ENCODE data around the gene ITPR2.

The ITPR2 gene

DNA sequence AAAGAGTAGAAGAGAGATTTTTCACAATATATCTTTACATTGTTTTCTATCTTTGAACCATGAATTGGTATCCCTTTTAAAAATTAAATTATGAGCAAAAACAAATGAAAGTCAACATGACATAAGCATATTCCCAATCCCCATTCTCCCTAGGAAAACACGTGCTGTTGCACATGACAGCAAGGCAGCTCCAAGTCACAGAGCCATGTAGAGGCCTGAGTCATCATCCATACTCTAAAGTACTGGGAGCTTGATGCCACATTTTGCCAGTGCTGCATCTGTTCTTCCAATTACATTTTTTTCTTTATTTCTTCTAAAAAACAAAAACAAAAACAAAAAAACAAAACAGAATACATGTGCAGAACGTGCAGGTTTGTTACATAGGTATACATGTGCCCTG is 115.2 kb downstream of the ITPR2 start:
- DNase-seq (ENCODE audit: low read depth, low spot score) = no peak
- H3K27ac ChIP-seq = no peak overlapping the region

DNA sequence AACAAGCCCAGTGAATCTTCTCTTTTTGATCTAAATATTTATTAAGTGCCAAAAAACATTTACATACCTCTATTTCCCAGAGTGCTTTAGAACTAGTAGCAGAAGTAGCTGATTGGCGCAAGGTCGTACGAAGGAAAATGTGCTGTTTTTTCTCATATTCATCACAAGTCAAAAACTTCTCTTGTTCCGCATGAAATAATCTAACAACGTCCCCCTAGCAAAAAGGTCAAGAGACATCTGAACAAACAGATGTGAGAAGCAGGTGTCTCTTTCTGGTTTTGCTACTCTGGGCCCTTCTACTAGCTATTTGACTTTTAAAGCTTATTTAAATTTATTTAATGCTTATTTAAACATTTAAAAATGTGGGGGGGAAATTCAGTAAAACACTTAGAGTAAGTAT is 117.8 kb downstream of the ITPR2 start:
- DNase-seq (ENCODE audit: low read depth, low spot score) = no peak
- H3K27ac ChIP-seq = no peak overlapping the region

DNA sequence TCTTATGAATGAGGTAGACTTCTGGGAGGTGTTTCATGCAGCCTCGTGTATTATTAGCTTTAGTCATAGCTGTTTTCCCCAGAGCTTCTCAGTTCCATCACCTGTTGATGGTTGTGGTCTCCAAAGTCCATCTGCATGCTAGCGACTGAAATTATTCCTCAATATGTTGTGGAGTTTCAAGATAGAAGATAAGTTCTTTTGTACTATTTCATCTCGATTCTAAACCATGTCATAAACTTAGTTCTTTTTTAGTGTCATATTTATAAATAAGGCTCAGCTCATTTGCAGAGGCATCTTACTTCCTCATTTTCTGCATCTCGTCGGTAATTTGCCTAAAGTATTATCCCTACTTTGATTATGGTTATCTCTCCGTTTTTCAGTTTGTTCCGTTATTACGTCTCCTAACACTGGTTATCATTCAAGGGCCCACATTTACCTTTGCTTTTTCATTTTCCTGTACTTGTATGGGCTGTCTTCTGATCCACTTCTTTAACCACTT is 119.1 kb downstream of the ITPR2 start:
- no peak overlapping the region for H3K27ac ChIP-seq
- DNase-seq (ENCODE audit: low read depth, low spot score) = no peak

DNA sequence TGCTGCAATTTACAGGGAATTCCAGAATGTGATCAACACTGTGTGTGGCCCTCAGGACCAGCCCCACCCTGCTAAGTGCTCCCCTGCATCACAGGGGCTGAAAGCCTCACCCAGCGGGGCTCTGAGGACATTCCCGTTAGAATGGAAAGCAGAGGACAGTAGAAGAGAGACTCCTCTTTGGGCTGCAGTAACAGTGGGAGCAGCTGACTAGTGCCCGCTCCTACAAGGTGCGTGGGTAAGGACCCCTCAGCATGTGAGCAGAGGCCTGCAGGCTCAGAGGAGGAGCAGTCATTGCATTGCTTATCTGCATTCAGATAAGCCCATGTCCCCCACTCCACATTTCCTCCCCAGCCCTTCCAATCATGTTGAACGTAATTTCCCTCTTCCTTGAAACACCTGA is 120.1 kb downstream of the ITPR2 start:
- H3K27ac ChIP-seq = no peak overlapping the region
- no peak for DNase-seq (ENCODE audit: low read depth, low spot score)

DNA sequence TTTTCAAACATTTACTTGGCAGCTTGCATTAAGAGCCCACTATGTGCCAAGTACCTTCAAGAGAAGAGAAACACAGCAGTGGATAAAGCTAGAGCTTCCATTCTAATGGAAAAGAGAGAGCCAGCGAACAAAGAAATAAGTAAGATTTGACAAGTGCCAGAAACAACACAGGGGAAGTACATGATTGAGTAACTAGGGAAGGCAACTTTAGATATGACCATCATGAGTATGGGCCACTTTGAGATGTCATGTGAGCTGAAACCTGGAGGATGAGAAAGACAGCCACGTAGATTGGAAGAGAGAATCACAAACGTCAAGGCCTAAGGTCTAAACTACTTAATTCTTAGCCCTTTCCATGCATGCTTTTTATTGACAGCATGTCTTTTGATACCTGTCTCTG is 121.4 kb downstream of the ITPR2 start:
- no peak for DNase-seq (ENCODE audit: low read depth, low spot score)

DNA sequence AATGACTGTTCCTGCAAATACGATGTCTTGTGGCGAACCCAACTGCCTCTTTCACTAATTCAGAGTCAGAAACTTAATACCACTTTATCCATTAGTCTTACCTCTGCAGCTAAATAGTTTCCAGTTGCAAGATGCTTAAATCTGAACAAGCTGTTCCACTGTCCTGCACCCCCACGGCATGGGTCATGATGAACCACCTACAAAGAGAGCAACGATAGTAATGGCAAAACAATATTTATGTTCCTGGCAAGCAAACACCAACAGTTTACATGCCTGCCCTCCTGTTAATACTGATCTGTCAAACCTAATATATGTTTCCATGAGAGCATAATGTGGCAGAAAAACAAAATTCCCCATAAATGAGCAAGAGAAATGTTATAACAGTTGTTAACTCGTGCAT is 121.9 kb downstream of the ITPR2 start:
- DNase-seq (ENCODE audit: low read depth, low spot score) = no peak

More for the DNA sequence above, 121.4 kb downstream of the ITPR2 start:
- H3K27ac ChIP-seq = no peak overlapping the region

DNA sequence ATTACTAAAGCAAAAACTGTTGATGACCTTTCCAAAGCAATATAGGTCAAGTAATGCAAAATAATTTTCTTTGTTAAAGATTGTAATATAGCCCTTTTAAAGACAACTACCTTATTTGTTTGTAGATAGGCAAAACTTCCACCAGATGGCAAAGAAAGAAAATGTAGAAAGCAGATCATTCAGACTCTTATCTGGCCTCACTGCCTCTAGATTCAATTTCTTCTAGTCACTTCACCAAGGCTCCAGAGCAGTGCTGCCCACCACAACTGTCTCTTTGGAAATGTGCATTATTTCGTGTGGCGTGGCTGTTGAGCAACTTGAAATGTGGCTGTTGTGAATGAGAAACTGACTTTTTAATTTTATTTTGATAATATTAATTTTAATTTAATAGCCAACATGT is 127.1 kb downstream of the ITPR2 start:
- H3K27ac ChIP-seq = no peak overlapping the region
- no peak for DNase-seq (ENCODE audit: low read depth, low spot score)

More for the DNA sequence above, 121.9 kb downstream of the ITPR2 start:
- no peak overlapping the region for H3K27ac ChIP-seq

DNA sequence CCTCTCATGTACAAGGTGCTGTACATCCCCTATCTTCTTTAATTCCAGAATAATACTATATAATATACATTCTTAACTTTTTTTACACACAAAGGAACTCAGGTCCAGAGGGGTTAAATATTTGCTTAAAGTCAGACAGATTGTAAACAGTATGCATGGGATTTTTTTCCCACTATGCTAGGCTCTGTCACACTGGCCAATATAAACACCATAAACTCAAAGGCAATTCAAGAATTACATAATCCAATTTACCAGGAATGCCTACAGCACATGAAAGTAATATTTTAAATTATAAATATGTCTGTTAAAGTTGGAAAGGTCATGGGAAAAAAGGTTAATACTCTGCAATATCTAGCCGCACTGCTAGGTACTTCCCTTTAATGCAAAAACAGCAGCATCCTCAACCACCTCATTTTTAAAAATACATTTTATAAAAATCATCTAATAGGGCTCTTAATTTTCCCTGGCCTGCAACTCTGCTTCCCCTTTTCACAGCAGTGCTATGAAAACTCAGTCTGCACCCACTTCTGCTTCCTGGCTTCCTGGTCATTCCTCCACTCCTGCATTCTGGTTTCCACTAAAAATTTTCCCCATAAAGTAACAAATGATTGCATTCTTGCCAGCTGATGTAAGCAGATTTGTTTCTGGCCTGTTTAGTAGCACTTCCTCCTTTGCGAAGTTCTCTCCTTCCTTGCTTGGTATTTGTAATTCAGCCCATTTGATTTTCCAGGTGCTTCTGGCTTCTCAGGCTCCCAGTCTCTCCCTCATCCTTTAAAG is 128.1 kb downstream of the ITPR2 start:
- DNase-seq (ENCODE audit: low read depth, low spot score) = no peak
- no peak overlapping the region for H3K27ac ChIP-seq

DNA sequence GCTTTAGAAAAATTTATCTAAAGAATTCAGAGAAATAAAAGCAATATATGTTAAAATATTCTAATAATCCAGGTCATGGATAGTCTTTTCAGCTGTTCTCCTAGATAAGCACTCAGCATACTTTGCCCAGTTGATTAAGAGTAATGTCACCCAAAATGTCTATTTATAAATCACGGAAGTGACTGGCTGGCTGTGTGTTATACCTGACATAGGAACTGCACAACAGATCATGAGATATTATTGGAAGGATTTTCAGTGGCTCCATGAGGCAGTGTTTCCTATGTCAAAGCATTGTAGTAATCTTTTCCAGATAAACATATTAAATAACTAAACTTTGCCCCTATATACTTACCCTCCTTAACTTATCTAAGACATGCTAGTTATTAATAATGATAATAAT is 128.8 kb downstream of the ITPR2 start:
- DNase-seq (ENCODE audit: low read depth, low spot score) = no peak
- H3K27ac ChIP-seq = no peak overlapping the region

DNA sequence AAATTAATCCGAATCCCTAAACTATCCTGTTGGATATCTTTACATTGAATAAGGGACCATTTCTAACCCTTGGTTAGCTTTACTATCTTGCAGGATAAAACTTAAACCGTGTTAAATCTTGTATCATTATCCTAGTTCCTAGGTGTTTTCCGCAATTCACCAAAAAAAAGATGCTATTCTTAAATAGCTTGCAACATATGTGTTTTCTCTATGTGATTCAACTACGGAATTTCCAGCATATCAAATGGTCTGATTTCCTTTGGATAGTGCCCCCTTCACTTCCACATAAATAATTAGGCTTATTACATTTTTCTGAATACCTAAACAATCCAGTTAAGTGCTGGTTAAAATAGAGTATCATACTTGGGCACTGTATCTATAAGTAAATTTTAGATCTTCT is 130.3 kb downstream of the ITPR2 start:
- no peak overlapping the region for H3K27ac ChIP-seq
- DNase-seq (ENCODE audit: low read depth, low spot score) = no peak

DNA sequence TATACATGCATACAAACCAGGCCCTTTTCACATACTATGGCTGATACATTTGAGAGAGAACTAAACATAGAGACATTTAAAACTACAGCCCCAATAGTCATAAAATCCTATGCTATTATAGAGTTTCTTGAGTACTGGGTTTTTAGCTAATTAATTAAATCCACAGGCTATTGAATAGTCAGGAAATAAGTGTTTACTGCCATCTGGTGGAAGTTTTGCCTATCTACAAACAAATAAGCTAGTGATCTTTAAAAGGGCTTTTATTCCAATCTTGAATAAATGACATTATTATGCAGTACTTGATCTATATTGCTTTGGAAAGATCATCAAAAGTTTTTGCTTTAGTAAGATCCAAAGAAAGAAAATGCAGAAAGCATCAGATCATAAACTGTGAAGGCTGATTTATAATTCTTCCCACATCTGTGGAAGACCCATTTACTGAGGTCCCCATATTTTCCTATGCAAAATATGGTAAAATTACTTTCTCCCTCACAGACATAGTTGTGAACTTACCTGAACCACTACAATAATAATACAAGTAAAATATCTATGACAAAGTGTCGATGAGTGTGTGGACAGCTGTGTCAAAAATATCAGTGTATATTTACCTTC is 131.3 kb downstream of the ITPR2 start:
- no peak for DNase-seq (ENCODE audit: low read depth, low spot score)
- no peak overlapping the region for H3K27ac ChIP-seq

DNA sequence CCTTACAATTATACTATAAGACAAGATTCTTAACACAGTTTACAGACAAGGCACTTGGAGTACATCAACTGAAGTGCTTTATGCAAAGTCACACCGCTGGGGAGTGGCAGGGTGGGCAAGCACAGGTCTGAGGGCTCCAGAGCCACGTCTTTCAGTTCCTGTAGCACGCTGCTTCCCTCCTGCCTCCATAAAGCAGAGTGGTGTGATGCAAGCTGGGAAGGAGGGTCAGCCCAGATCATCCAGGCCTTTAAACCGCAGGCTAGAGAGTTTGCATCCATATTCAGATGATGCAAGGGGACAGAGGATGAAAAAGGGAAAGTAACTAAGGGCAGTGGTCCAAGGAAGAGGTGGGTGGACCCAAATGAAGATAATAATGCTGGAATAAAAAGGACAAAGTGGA is 132.6 kb downstream of the ITPR2 start:
- no peak for DNase-seq (ENCODE audit: low read depth, low spot score)
- no peak overlapping the region for H3K27ac ChIP-seq

DNA sequence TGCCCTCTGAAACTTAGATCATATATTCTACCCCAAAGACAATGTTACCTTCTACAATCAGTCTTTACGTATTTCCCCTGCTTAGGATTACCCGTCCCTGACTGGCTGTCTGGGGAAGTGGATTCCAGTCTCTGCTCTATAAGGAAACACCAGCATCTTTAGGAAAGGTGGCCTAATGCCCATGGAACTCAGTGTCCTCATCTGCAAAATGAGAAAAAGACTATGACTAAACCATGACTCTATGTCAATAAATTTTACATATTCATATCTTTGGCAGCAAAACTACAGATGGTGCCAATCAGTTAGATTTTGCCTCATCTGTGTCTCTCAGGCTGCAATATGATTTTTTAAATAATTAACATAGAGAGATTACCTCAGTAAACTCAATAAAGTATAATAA is 133.8 kb downstream of the ITPR2 start:
- no peak for DNase-seq (ENCODE audit: low read depth, low spot score)
- no peak overlapping the region for H3K27ac ChIP-seq

DNA sequence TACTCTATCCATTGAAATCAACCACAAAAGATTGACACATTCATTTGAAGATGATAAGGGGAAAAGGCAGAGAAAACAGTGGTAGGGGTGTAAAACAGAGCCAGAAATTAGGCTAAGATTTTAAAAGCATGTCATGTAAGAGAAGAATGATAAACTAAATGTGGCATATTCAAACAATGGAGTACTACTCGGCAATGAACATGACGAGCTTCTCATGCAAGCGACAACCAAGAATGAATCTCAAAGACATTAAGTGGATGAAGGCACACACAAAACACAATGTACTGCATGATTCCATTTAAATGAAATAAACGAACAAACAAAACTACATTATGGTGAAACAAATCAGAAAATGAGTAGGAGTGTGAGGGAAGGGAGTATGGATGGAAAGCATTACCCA is 134.8 kb downstream of the ITPR2 start:
- DNase-seq (ENCODE audit: low read depth, low spot score) = no peak
- no peak overlapping the region for H3K27ac ChIP-seq

DNA sequence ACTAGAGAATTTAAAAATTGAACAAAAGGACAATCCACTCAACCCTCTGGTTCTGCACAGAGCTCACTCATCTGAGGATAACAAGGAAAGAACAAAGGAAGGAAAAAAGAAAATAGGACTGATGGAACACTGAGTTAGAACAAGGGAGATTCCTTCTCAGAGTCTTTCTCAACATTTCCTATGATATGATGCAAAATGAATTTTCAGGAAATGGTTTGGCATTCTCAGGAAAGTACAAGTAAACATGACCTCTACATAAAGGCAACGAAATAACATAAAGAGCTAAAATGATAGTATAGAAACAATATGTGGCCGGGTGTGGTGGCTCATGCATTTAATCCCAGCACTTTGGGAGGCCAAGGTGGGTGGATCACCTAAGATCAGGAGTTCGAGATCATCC is 135.8 kb downstream of the ITPR2 start:
- no peak overlapping the region for H3K27ac ChIP-seq
- DNase-seq (ENCODE audit: low read depth, low spot score) = no peak

DNA sequence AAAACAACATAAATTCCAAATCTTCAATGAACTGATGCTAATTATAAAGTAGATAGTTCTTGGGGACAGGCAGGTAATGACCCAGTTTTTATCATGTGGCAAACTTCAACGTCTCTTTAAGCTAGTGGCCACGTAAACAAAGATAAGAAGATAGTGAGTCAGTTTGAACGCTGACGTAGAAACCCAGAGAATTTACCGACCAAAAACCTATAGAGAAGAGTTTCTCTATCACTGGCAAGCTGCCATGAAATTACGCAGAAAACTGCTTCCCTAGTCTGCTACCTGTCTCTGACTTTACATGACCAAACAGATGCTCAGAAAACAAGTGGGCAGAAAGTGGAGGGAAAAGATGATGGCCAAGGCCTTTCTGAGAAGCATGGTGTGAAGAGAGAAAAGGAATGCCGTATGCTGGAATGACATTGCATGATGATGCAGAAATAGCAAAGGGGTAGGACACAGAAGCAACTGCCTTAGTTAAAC is 136.3 kb downstream of the ITPR2 start:
- no peak for DNase-seq (ENCODE audit: low read depth, low spot score)
- H3K27ac ChIP-seq = no peak overlapping the region

DNA sequence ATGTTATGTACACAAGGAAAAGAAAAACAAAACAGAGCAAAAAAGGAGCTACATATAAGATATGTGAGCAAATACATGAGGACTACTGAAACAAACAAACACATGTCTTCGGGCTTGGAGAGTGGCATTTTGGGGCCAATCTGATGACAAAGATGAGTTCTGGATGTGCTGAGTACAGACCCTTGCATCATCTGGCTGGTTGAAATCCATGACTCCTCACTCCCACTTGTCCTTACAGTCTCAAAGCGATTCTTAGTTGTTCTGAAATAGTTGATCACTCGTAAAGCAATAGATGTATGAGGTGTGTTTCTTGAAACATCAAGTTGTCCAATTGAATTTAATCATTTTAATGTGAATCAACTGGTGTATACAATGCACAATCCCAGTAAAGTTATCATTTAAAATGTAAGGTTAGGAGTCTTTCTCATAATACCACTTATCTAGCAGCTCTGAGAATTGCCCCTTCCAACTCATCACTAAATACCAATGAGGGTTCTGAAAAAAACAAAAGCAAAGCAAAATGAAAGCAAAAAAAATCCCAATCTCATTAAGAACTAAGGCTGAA is 136.9 kb downstream of the ITPR2 start:
- no peak for DNase-seq (ENCODE audit: low read depth, low spot score)
- H3K27ac ChIP-seq = no peak overlapping the region

DNA sequence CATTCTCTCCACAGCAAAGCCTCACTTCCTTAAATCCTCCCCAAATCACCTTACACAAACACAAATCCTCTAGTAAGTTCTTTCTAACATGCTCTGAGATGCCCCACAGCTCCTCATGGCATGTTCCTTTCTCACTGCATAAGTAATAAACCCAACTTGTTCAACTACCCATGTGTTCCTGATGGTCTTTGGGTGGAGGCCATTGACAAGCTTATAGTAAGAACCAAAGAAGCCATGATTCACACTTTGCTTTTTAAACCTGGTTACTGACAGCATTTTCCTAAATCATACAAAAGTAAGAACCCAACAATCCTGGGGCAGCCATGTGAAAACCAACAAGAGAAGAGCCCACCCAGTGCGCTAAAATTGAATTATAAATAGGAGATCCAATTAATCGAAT is 138.6 kb downstream of the ITPR2 start:
- no peak for DNase-seq (ENCODE audit: low read depth, low spot score)
- no peak overlapping the region for H3K27ac ChIP-seq

DNA sequence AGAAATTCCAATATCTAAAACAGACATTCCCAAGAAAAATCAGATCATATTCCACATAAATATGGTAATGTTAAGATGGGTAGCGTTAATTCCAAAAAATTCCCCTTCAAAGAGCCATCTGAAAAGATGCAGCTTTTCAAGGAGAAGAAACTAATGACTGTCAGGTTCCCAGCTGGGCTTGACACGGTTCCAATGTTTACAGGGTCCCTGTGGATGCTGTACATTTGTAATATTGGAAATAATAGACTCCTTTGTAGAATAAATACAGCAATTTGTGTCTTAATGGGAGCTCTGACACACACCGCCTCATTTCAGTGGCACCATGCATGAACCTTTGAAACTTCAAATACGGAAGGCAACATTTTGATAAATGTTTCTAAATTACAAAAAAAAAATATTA is 140.6 kb downstream of the ITPR2 start:
- no peak for DNase-seq (ENCODE audit: low read depth, low spot score)
- no peak overlapping the region for H3K27ac ChIP-seq

DNA sequence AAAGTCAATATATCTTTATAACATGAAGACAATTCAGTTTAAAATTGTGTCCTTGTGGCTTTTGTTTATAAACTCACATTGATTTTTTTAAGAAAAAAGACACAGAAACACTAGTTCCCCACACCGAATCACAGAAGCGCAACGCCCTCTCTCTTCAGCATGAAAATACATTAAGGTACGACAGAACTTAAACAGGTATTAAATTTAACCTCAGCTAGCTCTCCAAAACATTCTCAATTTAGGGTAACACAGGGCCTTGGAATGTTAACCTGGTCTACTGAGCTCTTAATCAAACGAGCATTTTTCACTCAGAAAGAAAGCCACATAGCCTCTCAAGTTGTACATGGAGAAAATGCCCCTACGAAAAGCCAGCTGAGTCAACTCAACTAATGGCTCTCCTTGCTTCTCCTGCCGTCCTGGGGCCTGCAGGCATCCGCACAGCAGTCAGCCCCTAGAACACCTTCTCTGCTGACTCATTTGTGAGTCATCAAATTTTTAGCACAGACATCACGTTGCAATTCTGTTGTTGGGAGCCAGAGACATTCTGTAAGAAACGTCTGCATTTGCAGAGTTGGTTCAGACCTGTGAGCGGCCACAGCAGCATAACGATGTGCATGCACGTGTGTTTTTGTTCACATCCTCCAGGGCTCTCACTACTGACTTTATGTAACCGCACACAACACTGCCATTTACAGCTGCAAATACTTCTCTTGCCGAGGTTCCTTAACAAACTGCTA is 141.6 kb downstream of the ITPR2 start:
- DNase-seq (ENCODE audit: low read depth, low spot score) = peak; percentile 78
- H3K27ac ChIP-seq = peak overlapping the region; percentile 12

DNA sequence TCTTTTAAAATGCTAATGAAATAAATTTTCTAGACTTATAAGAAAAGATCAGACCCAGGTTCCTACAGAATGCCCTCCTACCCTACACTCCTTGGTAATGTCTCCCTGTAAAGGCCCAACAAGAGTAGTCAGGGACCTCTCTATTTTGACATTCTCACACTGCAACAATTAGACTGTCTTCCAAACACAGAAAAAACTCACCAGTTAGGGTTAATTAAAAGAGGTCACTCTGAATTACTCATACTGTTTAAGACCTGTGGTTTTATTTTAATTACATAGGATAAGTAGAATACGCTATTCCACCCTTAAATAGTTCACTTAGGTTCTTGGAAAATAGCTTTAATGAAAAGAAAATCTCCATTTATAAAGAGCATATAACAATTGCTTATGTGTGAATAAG is 142.4 kb downstream of the ITPR2 start:
- DNase-seq (ENCODE audit: low read depth, low spot score) = no peak
- H3K27ac ChIP-seq = no peak overlapping the region

Data from epithelial cell of prostate (primary cell).